Measurements from ENCODE around the gene MSL1.
"Not testable (repeated sequence)": the region's sequence is repeated elsewhere in the genome, so short reads cannot be mapped to it uniquely, and the experiment has no call there.

The MSL1 gene

GRCh38 chr17:40123811-40124114 is 2.0 kb downstream of the MSL1 start:
- FAIRE-seq (no peak), DNase-seq (ENCODE audit: insufficient read length, low spot score) (no peak)

GRCh38 chr17:40124279-40125141 is 2.7 kb downstream of the MSL1 start:
- DNase-seq (ENCODE audit: insufficient read length, low spot score) (no peak), FAIRE-seq (peak; percentile 18)

- DNase-seq (ENCODE audit: insufficient read length, low spot score) (no peak), FAIRE-seq (no peak)
Observed at GRCh38 chr17:40129498-40129897, 7.7 kb downstream of the MSL1 start.

GRCh38 chr17:40130352-40131042 is 8.7 kb downstream of the MSL1 start:
- no peak for DNase-seq (ENCODE audit: insufficient read length, low spot score)
- FAIRE-seq = no peak

GRCh38 chr17:40134184-40134583 is 12.4 kb downstream of the MSL1 start:
- FAIRE-seq = no peak
- no peak for DNase-seq (ENCODE audit: insufficient read length, low spot score)

- DNase-seq (ENCODE audit: insufficient read length, low spot score) (no peak), FAIRE-seq (no peak)
Observed at GRCh38 chr17:40135817-40136216, 14.0 kb downstream of the MSL1 start.

- FAIRE-seq (no peak), DNase-seq (ENCODE audit: insufficient read length, low spot score) (no peak)
Observed at GRCh38 chr17:40139566-40140058, 17.8 kb downstream of the MSL1 start.

GRCh38 chr17:40143166-40143565 is 21.4 kb downstream of the MSL1 start:
- not testable (repeated sequence) for FAIRE-seq; DNase-seq (ENCODE audit: insufficient read length, low spot score)

- FAIRE-seq (no peak), DNase-seq (ENCODE audit: insufficient read length, low spot score) (no peak)
Observed at GRCh38 chr17:40145476-40145875, 23.7 kb downstream of the MSL1 start.

- FAIRE-seq = no peak
- DNase-seq (ENCODE audit: insufficient read length, low spot score) = no peak
Observed at GRCh38 chr17:40148527-40148926, 26.8 kb downstream of the MSL1 start.

- FAIRE-seq = no peak
Observed at GRCh38 chr17:40150276-40150675, 28.5 kb downstream of the MSL1 start.

GRCh38 chr17:40151414-40151963 is 29.7 kb downstream of the MSL1 start:
- no peak for FAIRE-seq

More at GRCh38 chr17:40150276-40150675, 28.5 kb downstream of the MSL1 start:
- no peak for DNase-seq (ENCODE audit: insufficient read length, low spot score)

GRCh38 chr17:40153603-40154236 is 31.9 kb downstream of the MSL1 start:
- no peak for DNase-seq (ENCODE audit: insufficient read length, low spot score)
- FAIRE-seq = peak; percentile 88

More at GRCh38 chr17:40151414-40151963, 29.7 kb downstream of the MSL1 start:
- no peak for DNase-seq (ENCODE audit: insufficient read length, low spot score)

- DNase-seq (ENCODE audit: insufficient read length, low spot score) = no peak
- no peak for FAIRE-seq
Observed at GRCh38 chr17:40157973-40158372, 36.2 kb downstream of the MSL1 start.

- DNase-seq (ENCODE audit: insufficient read length, low spot score) = no peak
- FAIRE-seq = no peak
Observed at GRCh38 chr17:40158438-40159013, 36.8 kb downstream of the MSL1 start.

- DNase-seq (ENCODE audit: insufficient read length, low spot score) (no peak), FAIRE-seq (no peak)
Observed at GRCh38 chr17:40159456-40159855, 37.7 kb downstream of the MSL1 start.

- DNase-seq (ENCODE audit: insufficient read length, low spot score) (no peak), FAIRE-seq (no peak)
Observed at GRCh38 chr17:40167685-40168261, 46.0 kb downstream of the MSL1 start.

- DNase-seq (ENCODE audit: insufficient read length, low spot score) = peak; percentile 50
- FAIRE-seq = peak; percentile 87
Observed at GRCh38 chr17:40168262-40168832, 46.6 kb downstream of the MSL1 start.

GRCh38 chr17:40170325-40170724 is 48.6 kb downstream of the MSL1 start:
- FAIRE-seq = no peak
- DNase-seq (ENCODE audit: insufficient read length, low spot score) = no peak

GRCh38 chr17:40171750-40172149 is 50.0 kb downstream of the MSL1 start:
- DNase-seq (ENCODE audit: insufficient read length, low spot score) = no peak
- FAIRE-seq = no peak
